NCI-H128 (cell line): ENCODE measurements around the gene NCOA5.

ENCODE experiments used
- DNase-seq: peaks from one replicate; lab custom pipeline; 2025; ENCODE audit not compliant: unreplicated experiment; lab: John Stamatoyannopoulos, UW

NCOA5 gene

GRCh38 chr20:46020555-46020954 is 69.2 kb downstream of the NCOA5 start:
- no peak for DNase-seq

- DNase-seq = no peak
These were observed 71.2 kb downstream of the NCOA5 start for GRCh38 chr20:46018611-46019010.

GRCh38 chr20:46018112-46018511 is 71.7 kb downstream of the NCOA5 start:
- no peak for DNase-seq

GRCh38 chr20:46017272-46017671 is 72.5 kb downstream of the NCOA5 start:
- no peak for DNase-seq

GRCh38 chr20:46014517-46015396 is 75.0 kb downstream of the NCOA5 start:
- no peak for DNase-seq

GRCh38 chr20:46013829-46014516 is 75.8 kb downstream of the NCOA5 start:
- DNase-seq = peak; percentile 66

GRCh38 chr20:46013322-46013828 is 76.4 kb downstream of the NCOA5 start:
- DNase-seq = no peak

GRCh38 chr20:46012921-46013320 is 76.8 kb downstream of the NCOA5 start:
- no peak for DNase-seq

- no peak for DNase-seq
These were observed 77.9 kb downstream of the NCOA5 start for GRCh38 chr20:46011631-46012482.
